ENCODE measurements around the gene HDAC4.

DNA sequence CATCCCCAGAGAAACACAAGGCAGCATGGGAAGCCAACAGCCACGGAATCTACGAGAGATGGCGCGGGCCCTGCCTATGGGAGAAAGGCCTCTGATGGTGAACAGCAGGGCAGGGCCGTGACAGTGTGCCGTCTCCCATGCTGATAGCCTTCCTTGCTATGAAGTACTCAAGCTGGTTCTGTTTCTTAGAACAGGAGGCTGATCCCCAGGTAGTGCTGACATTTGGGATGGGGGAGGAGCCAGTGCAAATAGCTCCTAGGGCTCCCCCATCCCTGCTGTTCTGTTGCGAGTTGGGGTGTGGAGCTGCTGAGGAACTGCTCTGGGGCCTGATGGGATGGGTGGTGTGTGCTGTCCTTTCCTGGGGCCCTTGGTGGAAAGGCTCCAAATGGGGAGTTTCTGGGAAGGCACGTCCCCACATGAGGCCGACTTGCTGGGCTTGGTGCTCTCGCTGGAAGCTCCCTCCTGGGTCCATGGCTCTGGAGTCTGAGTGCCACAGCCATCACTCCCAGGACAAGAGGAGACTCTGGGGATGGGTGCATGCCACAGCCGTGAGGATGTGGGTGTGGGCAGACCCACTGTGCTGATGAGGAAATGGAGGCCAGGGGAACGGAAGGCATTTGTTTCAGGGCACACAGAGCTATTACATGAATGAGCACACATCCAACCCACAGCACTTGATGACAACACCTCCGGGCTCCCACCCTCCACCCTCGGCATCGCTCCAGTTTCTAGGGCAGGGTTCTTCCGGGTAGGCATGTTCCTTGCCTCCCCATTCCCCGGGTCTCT, 246.8 kb downstream of the HDAC4 start:
- TF ChIP-seq SP1 (IDR thresholded peaks at IDR 0.05; ENCODE audit: low read depth, low read length) = no peak
- TF ChIP-seq, protein P1, sequence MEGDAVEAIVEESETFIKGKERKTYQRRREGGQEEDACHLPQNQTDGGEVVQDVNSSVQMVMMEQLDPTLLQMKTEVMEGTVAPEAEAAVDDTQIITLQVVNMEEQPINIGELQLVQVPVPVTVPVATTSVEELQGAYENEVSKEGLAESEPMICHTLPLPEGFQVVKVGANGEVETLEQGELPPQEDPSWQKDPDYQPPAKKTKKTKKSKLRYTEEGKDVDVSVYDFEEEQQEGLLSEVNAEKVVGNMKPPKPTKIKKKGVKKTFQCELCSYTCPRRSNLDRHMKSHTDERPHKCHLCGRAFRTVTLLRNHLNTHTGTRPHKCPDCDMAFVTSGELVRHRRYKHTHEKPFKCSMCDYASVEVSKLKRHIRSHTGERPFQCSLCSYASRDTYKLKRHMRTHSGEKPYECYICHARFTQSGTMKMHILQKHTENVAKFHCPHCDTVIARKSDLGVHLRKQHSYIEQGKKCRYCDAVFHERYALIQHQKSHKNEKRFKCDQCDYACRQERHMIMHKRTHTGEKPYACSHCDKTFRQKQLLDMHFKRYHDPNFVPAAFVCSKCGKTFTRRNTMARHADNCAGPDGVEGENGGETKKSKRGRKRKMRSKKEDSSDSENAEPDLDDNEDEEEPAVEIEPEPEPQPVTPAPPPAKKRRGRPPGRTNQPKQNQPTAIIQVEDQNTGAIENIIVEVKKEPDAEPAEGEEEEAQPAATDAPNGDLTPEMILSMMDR (IDR thresholded peaks at IDR 0.05; ENCODE audit: control extremely low read depth in 1 of 3, insufficient read depth in 1 of 3, low read depth in 1 of 3, low read length in 3 of 3) = no peak
- no peak for TF ChIP-seq POLR2AphosphoS5 (IDR thresholded peaks at IDR 0.05; ENCODE audit: low read depth, low read length)
- TF ChIP-seq YY1 (IDR thresholded peaks at IDR 0.05; ENCODE audit: low read depth, low read length) = no peak
- no peak for TF ChIP-seq HDAC6 (IDR thresholded peaks at IDR 0.05; ENCODE audit: low read depth, low read length)
- TF ChIP-seq, protein P2, sequence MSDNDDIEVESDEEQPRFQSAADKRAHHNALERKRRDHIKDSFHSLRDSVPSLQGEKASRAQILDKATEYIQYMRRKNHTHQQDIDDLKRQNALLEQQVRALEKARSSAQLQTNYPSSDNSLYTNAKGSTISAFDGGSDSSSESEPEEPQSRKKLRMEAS (IDR thresholded peaks at IDR 0.05) = no peak
- no peak for TF ChIP-seq GABPA (IDR thresholded peaks at IDR 0.05; ENCODE audit: borderline replicate concordance, insufficient read depth, low read length)
- TF ChIP-seq POLR2A (IDR thresholded peaks at IDR 0.05; ENCODE audit: control extremely low read depth in 1 of 2, low read depth in 2 of 2, low read length in 2 of 2) = no peak
- TF ChIP-seq SUZ12 (IDR thresholded peaks at IDR 0.05; ENCODE audit: low read length) = no peak
- no peak for TF ChIP-seq CHD1 (IDR thresholded peaks at IDR 0.05; ENCODE audit: low read depth, low read length)
- TF ChIP-seq EZH2 (IDR thresholded peaks at IDR 0.05; ENCODE audit: low read depth, low read length, severe bottlenecking) = no peak

All from H1 (cell line).